Activated CD8-positive, alpha-beta T cell treated with anti-CD3 and anti-CD28 coated beads, Interleukin-2, amount 10 ng/mL, durations not matched to agents 7 days and 5 days (primary cell): Measurements from ENCODE around the gene GOLGA7B. TPM values are rescaled to one million over a fixed set of nuclear protein-coding genes. Genes with fewer than 3 reads are reported as not detected.

Experiments used
- ATAC-seq: fragments of 150-1000 bp; cut with Tn5 transposase; one replicate; pipeline ENCODE4 v1.10.0; 2021; ENCODE audit warnings: moderate library complexity
- CTCF ChIA-PET: fragments of 350-600 bp; sonication (Branson Sonifier 250); formaldehyde crosslinking; loops from one replicate; lab custom pipeline; 2021; ENCODE audit warnings: antibody characterized with exemption; lab: Charles Lee
- POLR2A ChIA-PET: fragments of 350-600 bp; sonication (Branson Sonifier 250); formaldehyde crosslinking; loops from one replicate; lab custom pipeline; 2021; ENCODE audit warnings: antibody characterized with exemption; lab: Charles Lee
- DNase-seq: peaks from one replicate; pipeline ENCODE4 v3.0.0-alpha.2; 2020
- H3K27ac Mint-ChIP-seq: one replicate; pipeline ENCODE4 v1.8.0; 2021; ENCODE audit warnings: mild to moderate bottlenecking, mixed read lengths
- H3K27me3 Mint-ChIP-seq: one replicate; pipeline ENCODE4 v1.8.0; 2021; ENCODE audit warnings: low read depth, mixed read lengths
- H3K36me3 Mint-ChIP-seq: one replicate; pipeline ENCODE4 v1.8.0; 2021; ENCODE audit warnings: low read depth, mixed read lengths
- H3K4me1 Mint-ChIP-seq: one replicate; pipeline ENCODE4 v1.8.0; 2021; ENCODE audit warnings: low read depth, mixed read lengths
- H3K4me3 Mint-ChIP-seq: one replicate; pipeline ENCODE4 v1.8.0; 2021; ENCODE audit warnings: mild to moderate bottlenecking, mixed read lengths
- H3K9me3 Mint-ChIP-seq: one replicate; pipeline ENCODE4 v1.8.0; 2022; ENCODE audit warnings: mixed read lengths; ENCODE audit not compliant: insufficient read depth
- total RNA-seq, 2 experiments: library from RNA; stranded (reverse); gene quantifications; one replicate each; pipeline ENCODE4 v1.2.3, GENCODE V29; 2021

Gene GOLGA7B
- total RNA-seq, 2 experiments from 2014 or later, result 10.4 to 11.0 TPM

DNA sequence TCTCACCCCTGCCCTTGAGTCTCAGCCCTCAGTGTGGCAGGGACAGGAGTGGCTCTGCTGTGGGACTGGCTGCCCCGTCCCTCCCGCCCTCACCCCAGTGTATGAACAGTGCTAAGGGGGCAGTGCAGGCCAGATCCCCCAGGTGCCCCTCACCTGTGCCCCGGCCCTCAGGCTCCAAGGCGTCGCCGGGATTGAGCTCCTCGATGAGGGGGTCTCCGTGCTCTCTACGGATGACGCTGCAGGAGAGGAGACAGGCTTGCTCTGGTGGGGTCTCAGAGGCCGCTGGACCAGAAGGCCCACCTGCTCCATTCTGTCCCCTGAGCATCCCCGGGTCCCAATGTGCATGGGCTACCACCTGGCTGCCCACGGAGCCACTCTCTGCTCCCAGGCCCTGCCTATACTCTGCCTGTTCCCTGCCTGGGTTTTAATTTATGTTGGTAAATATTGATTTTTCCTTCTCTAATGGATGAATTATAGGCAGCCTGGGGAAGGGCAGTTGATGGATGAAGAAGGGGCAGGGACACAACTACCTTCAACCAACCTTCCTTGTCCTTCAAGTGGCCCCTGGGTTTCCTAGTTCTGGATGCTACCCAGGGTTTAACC lies 47.2 kb downstream of the GOLGA7B start:
- Mint-ChIP-seq H3K27me3 (peaks cover 14% of the 10 kb centered on the region), H3K4me1 (no peaks in the 10 kb centered on the region), H3K27ac (no peak overlapping the region), H3K4me3 (no peak overlapping the region), H3K9me3 (no peaks in the 10 kb centered on the region), H3K36me3 (no peaks in the 10 kb centered on the region)
- ATAC-seq, result no peak
- ChIA-PET POLR2A (no interaction called here), CTCF (no interaction called here)
- no peak for DNase-seq

DNA sequence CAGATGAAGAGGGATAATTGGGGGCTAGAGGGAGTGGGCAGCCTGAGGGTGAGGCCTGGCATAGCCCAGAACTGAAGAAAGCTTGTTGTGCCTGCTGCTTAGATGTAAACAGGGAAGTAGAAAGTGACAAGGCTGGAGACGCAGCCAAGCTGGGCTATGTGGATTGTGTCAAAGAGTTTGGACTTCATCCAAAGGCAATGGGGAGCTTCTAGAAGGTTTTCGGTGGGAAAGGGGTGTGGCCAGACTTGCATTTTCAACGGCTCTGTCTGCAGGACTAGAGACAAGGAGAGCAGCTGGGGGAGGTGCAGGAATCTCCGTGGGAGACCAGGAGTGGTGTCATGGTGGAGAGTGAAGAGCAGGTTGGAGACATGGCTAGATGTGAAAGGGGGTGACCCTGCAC lies 48.8 kb downstream of the GOLGA7B start:
- ATAC-seq (no peak), DNase-seq (no peak)
- ChIA-PET POLR2A (no interaction called here), CTCF (no interaction called here)
- Mint-ChIP-seq H3K36me3 (no peaks in the 10 kb centered on the region), H3K9me3 (no peaks in the 10 kb centered on the region), H3K27me3 (peaks cover 8% of the 10 kb centered on the region), H3K4me3 (no peak overlapping the region), H3K27ac (no peak overlapping the region), H3K4me1 (no peaks in the 10 kb centered on the region)

DNA sequence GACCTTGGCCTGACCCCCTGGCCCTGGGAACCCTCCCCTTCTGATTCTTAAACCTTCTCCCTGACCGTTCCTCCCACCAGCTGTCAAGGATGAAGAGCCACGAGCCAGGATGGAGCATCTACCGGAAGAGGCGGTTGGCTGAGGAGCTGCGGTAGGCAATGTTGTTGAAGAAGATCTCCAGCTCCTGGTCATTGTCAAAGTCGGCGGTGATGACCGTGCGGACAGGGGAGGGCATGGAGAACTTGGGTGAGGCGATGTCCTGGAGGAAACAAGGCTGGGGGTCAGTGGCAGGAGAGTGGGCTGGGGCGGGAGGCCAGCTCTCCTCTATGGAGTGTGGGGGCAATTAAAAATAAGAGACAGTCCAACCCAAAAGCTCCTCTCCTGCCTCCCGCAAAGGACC lies 51.7 kb downstream of the GOLGA7B start:
- Mint-ChIP-seq H3K27ac (no peak overlapping the region), H3K27me3 (peaks cover 6% of the 10 kb centered on the region), H3K4me3 (no peak overlapping the region), H3K9me3 (no peaks in the 10 kb centered on the region), H3K36me3 (no peaks in the 10 kb centered on the region), H3K4me1 (no peaks in the 10 kb centered on the region)
- DNase-seq, result no peak
- ATAC-seq, result no peak
- CTCF ChIA-PET, result no interaction called here
- POLR2A ChIA-PET, result no interaction called here

DNA sequence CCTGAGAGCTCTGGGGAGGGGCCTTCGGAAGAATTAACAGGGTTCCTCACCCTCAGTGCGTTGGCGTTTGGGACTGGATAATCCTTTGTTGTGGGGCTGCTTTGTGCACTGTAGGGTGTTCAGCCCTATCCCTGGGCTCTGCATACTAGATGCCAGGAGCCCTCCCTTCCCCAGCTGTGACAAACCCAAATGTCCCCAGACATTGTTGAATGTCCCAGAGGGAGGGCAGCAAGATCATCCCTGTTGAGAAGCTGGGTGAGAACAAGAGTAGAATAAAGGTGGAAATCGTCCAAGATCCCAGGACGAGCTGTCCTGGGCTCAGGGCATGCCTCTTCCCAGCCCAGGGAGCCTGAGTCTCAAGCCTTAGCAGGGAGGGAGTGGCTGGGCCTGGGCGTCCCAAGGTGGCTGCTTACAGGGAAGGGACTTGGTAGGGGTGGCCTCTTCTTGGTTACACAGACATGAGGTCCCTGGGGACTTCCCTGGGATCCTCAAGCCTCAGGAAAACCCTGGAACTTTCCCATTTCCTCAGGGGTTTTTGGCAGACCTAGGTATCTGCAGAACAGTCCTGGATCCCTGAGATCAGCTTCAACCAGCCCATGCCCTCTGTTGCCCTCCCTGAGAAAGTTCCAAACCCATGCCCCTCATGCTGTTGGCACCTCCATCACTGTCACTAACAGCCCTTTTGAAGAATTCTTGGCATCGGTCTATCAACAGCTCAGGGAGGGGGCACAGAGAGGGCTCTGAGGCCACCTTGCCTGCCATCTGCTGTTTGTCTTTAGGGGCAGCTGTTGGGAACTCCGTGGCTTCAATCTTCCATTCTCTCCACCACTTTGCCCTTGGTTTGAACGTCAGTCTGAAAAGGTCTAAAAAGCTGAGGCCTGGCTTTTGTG lies 53.7 kb downstream of the GOLGA7B start:
- POLR2A ChIA-PET, result no interaction called here
- Mint-ChIP-seq H3K36me3 (no peaks in the 10 kb centered on the region), H3K9me3 (no peaks in the 10 kb centered on the region), H3K4me3 (no peak overlapping the region), H3K4me1 (no peaks in the 10 kb centered on the region), H3K27me3 (peaks cover 7% of the 10 kb centered on the region), H3K27ac (no peak overlapping the region)
- DNase-seq, result no peak
- CTCF ChIA-PET, result interaction anchor here (1.2 to 1.4 kb wide), 3 partner anchors 11 to 125 kb away, joined by 3 to 5 read pairs (median 4); no protein-coding TSS in a partner anchor
- no peak for ATAC-seq

DNA sequence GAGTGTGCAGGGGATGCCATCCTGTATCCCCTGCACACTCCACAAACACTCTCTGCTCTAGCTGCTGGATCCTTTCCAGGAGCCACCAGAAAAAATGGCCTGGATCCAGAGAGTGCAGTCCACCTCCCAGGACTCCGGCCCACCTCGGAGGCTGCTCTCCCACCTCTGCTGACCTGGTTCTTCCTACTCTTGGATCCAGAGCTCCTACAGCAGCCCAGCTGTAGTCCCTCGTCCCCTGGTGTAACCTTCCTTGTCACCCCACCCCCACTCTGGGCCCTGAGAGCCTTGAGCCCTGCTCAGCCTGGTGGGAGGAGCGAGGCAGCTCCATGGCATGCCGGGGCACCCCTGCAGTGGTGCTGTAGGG lies 54.4 kb downstream of the GOLGA7B start:
- CTCF ChIA-PET, result interaction anchor here (1.2 to 1.4 kb wide), 2 partner anchors 112 to 125 kb away, joined by 3 to 4 read pairs; no protein-coding TSS in a partner anchor
- Mint-ChIP-seq H3K4me3 (no peak overlapping the region), H3K27ac (no peak overlapping the region), H3K9me3 (no peaks in the 10 kb centered on the region), H3K4me1 (no peaks in the 10 kb centered on the region), H3K27me3 (peaks cover 7% of the 10 kb centered on the region), H3K36me3 (no peaks in the 10 kb centered on the region)
- DNase-seq (no peak), ATAC-seq (no peak)
- POLR2A ChIA-PET, result no interaction called here

DNA sequence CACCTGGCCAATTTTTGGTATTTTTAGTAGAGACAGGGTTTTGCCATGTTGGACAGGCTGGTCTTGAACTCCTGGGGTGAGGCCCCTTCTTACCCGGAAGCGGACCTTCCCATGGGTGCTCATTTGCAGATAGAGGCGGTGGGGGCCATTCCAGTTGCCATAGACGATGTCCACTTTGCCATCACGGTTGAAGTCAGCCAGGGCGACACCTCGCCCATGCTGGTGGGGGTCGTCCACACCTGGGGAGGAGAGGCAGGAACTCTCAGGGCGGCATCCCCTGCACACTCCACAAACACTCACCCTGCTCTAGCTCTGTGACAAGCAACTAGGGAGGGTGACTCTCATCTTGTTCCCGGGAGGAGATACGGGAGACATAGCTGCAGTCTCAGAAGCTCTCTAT lies 54.9 kb downstream of the GOLGA7B start:
- ATAC-seq (no peak), DNase-seq (no peak)
- Mint-ChIP-seq H3K9me3 (no peaks in the 10 kb centered on the region), H3K27me3 (peaks cover 7% of the 10 kb centered on the region), H3K4me3 (no peak overlapping the region), H3K36me3 (no peaks in the 10 kb centered on the region), H3K4me1 (no peaks in the 10 kb centered on the region), H3K27ac (no peak overlapping the region)
- ChIA-PET POLR2A (no interaction called here), CTCF (interaction anchor here (1.2 to 1.7 kb wide), 4 partner anchors 10 to 137 kb away, joined by 3 to 11 read pairs (median 6); no protein-coding TSS in a partner anchor)

DNA sequence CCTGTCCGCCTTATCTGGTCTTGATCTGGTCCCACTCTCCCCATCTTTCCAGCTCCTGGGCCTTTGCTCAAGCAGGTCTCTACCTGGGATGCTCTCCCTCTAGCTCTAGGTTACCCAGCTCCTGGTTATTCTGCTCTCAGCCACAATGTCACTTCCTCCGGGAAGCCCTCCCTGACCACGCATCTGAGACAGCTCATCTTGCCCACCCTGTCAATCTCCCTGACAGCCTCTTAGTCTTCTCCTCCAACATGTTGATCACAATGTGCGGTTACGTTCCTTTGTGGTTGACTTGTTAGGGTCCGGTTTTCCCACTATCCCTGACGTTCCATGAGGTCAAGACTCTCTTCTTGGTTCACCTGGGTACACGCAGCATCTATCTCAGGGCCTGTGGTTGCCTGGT lies 55.6 kb downstream of the GOLGA7B start:
- Mint-ChIP-seq H3K27ac (no peak overlapping the region), H3K4me1 (no peaks in the 10 kb centered on the region), H3K4me3 (no peak overlapping the region), H3K9me3 (no peaks in the 10 kb centered on the region), H3K27me3 (peaks cover 7% of the 10 kb centered on the region), H3K36me3 (no peaks in the 10 kb centered on the region)
- CTCF ChIA-PET, result interaction anchor here (1.4 to 1.7 kb wide), 2 partner anchors 9 to 136 kb away, joined by 8 to 11 read pairs; no protein-coding TSS in a partner anchor
- no peak for DNase-seq
- ATAC-seq, result no peak
- POLR2A ChIA-PET, result no interaction called here

DNA sequence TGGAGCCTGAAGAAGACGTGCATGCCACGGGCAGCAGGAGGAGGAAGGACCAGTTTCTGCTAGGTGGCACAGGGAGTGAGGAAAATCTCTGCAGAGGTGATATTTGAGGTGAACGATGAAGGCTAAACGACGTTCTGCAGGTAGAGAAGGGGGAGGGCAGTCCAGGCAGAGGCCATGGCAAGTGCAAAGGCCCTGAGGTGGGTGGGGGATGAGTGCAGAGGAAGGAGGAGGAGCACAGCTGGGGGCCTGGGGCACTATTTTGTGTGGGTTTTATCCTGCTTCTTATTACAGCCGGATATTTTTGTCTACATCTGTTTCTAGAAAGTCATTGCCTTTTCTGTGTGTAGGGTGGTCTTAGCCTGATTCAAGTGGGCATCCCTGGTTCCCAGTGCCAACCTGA lies 57.6 kb downstream of the GOLGA7B start:
- CTCF ChIA-PET, result no interaction called here
- H3K4me1 Mint-ChIP-seq, result no peaks in the 10 kb centered on the region
- ATAC-seq, result no peak

DNA sequence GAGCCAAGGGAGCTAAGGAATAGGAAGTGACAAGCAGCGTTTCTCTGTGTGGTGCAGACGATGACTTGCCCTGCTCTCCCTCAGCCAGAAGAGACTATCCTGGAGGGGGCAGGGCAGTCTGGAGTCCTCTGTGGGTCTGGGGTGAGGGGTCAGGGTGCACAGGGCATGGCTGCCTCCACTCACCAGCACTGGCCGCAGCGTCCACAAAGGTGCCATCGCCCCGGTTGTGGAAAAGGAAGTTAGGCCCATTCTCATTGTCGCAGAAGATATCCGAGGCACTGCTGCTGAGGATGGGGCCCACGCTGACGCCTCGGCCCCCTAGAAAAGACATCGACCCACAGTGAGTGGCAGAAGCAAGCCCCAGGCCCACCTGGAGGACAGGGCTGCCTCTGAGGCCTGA lies 58.2 kb downstream of the GOLGA7B start:
- ATAC-seq (no peak), DNase-seq (no peak)
- ChIA-PET CTCF (no interaction called here), POLR2A (no interaction called here)
- H3K9me3 Mint-ChIP-seq, result no peaks in the 10 kb centered on the region
- H3K27ac Mint-ChIP-seq, result no peak overlapping the region
- H3K4me1 Mint-ChIP-seq, result no peaks in the 10 kb centered on the region
- no peak overlapping the region for H3K4me3 Mint-ChIP-seq
- peaks cover 7% of the 10 kb centered on the region for H3K27me3 Mint-ChIP-seq
- no peaks in the 10 kb centered on the region for H3K36me3 Mint-ChIP-seq

More for the DNA sequence above, 57.6 kb downstream of the GOLGA7B start:
- no peaks in the 10 kb centered on the region for H3K9me3 Mint-ChIP-seq
- DNase-seq, result no peak
- no peak overlapping the region for H3K4me3 Mint-ChIP-seq
- no peaks in the 10 kb centered on the region for H3K36me3 Mint-ChIP-seq
- no peak overlapping the region for H3K27ac Mint-ChIP-seq
- POLR2A ChIA-PET, result no interaction called here
- H3K27me3 Mint-ChIP-seq, result peaks cover 7% of the 10 kb centered on the region

DNA sequence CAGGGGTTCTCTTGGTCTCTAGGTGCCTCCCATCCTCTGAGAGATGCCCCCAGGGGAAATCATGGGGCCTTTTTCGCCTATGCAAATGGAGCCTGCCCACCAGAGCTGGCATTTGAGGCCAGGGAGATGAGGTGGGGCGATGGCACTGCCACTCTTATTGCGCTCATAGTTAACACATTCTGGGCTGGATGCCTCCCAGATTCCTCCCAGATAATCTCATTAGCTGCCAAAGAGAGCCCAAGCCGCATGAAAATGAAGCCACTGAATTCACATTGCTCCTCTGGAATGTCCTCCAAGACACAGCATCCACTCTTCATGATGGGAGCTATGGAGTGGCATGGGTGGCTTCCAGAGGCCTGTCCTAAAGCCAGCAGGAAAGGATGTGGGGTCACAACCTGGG lies 61.0 kb downstream of the GOLGA7B start:
- Mint-ChIP-seq H3K27me3 (peaks cover 2% of the 10 kb centered on the region), H3K36me3 (no peaks in the 10 kb centered on the region), H3K9me3 (no peaks in the 10 kb centered on the region), H3K4me1 (no peaks in the 10 kb centered on the region), H3K4me3 (no peak overlapping the region), H3K27ac (no peak overlapping the region)
- ATAC-seq (no peak), DNase-seq (no peak)
- CTCF ChIA-PET, result interaction anchor here (1.5 to 10.2 kb wide), 3 partner anchors 118 to 135 kb away, joined by 6 to 158 read pairs (median 9); no protein-coding TSS in a partner anchor
- POLR2A ChIA-PET, result no interaction called here

DNA sequence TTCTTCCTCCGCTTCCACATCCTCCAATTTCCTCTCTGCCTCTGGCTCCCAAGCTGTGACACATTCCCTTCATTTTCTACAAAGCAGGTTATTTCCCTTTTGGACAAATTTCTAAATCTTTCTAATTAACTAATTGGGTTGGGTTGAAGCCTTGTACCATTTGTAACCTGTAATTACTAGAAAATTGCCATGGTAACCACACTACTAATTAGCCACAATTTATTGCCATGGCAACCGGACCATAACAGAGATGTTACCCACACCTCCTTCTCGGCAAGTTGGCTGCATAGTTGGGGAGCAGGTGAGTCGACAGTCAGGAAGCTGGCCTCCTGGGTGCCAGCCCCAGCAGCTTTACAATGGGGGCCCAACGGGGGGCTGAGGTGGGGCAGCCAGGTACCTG lies 61.6 kb downstream of the GOLGA7B start:
- ChIA-PET POLR2A (no interaction called here), CTCF (interaction anchor here (0.6 to 10.2 kb wide), 4 partner anchors 117 to 1618 kb away, joined by 3 to 158 read pairs (median 8); no protein-coding TSS in a partner anchor)
- ATAC-seq, result no peak
- Mint-ChIP-seq H3K27ac (no peak overlapping the region), H3K27me3 (peaks cover 2% of the 10 kb centered on the region), H3K36me3 (no peaks in the 10 kb centered on the region), H3K4me1 (no peaks in the 10 kb centered on the region), H3K4me3 (no peak overlapping the region), H3K9me3 (no peaks in the 10 kb centered on the region)
- no peak for DNase-seq

DNA sequence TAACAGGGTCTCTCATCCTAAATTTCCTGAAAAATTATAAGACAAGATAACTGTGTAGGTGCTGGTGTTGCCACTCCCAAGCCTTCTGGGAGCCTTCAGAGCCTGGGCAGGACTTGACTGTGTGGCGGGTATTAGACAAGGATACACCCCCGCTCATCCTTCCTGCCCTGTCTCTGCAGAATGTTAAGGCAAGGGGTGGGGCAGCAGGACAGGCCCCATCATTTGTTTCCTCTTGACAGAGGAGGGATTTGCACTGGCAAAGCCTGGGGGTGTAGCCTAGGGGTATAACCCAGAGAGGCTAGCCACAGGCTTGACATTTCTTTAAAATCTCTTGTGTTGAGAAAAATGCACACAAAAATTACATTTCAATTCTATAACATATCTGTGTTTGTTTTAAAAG lies 63.5 kb downstream of the GOLGA7B start:
- Mint-ChIP-seq H3K36me3 (no peaks in the 10 kb centered on the region), H3K4me1 (no peaks in the 10 kb centered on the region), H3K27ac (no peak overlapping the region), H3K4me3 (no peak overlapping the region), H3K9me3 (no peaks in the 10 kb centered on the region), H3K27me3 (peaks cover 3% of the 10 kb centered on the region)
- CTCF ChIA-PET, result interaction anchor here (10.2 kb wide), 1 partner anchor 129 kb away, joined by 158 read pairs; no protein-coding TSS in a partner anchor
- no peak for DNase-seq
- POLR2A ChIA-PET, result no interaction called here
- ATAC-seq, result no peak
